Measurements from ENCODE around the gene PRKCQ.
"Not testable (repeated sequence)": the region's sequence is repeated elsewhere in the genome, so short reads cannot be mapped to it uniquely, and the experiment has no call there.

The PRKCQ gene

GRCh38 chr10:6383096-6383812 is 196.8 kb downstream of the PRKCQ start:
- DNase-seq (ENCODE audit: low spot score): no peak

- peak; percentile 47 for DNase-seq (ENCODE audit: low spot score)
Measured at GRCh38 chr10:6382081-6382480, 198.0 kb downstream of the PRKCQ start.

GRCh38 chr10:6380478-6380877 is 199.6 kb downstream of the PRKCQ start:
- not testable (repeated sequence) for DNase-seq (ENCODE audit: low spot score)

- DNase-seq (ENCODE audit: low spot score): no peak
Measured at GRCh38 chr10:6379015-6379776, 200.9 kb downstream of the PRKCQ start.
